Astrocyte of the cerebellum (primary cell): Measurements from ENCODE around the gene NDUFV1.

Experiments
- DNase-seq: peaks from one replicate; pipeline ENCODE4 v3.0.0-alpha.2; 2011; ENCODE audit warnings: low read depth
- H3K4me3 ChIP-seq: 2 replicates; pipeline ENCODE4 v1.5.1; 2011; ENCODE audit warnings: mild to moderate bottlenecking, low read depth, low read length, moderate library complexity
- CTCF ChIP-seq: IDR thresholded peaks from 2 replicates; pipeline ENCODE4 v1.5.1; 2012; ENCODE audit warnings: low read length, low read depth, moderate library complexity, mild to moderate bottlenecking; ENCODE audit errors: missing control alignments
- in situ Hi-C: cut with HindIII; loops from 2 replicates; pipeline ENCODE4 v1.10.0; 2017; ENCODE audit warnings: low sequenced_read_pairs

The NDUFV1 gene

GRCh38 chr11:67639438-67639859 is 32.7 kb downstream of the NDUFV1 start, which contains the start of gene TBX10:
TSS of gene TBX10 (minus strand) at chr11:67639763. CDS start at chr11:67639472, 291 bp downstream.
- no peak within 1 kb of the TSS for H3K4me3 ChIP-seq
- no peak for TF ChIP-seq CTCF
- DNase-seq, result no peak
- in situ Hi-C loops, result no loop called here

DNA sequence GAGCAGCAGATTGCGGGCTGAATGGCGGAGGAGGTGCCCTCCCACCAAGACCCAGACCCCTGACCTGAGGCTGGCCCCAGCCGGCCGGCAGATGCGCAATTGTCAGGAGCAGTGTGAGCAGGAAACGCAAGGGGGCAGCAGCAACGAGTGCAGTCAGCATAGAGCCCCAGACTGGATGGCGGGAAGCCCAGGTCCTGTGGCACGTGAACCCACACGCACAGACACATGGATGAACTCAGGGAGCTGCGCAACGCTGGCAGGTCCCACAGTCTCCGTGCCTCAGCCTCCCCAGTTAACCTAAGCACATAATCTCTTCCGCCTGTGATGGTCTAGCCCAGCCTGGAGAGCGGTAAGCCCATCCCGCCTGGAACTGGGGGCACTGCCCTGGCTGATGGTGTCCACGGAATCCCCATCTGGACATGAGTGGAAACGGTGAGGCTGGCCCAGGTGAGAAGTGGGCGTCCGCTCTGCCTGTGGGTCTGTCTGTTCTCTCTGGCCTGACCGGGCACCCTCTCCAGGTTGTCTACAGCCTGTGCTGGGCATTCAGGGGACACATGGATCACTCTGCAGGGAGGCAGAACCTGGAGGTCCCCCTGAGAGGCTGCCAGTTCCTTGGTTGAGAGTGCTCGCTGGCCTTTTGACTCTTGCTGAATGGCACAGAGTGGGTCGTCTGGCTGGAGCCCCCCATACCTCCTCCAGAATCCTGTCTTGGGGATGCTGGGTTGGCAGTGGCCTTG is 33.5 kb downstream of the NDUFV1 start:
- no peak overlapping the region for H3K4me3 ChIP-seq
- DNase-seq, result no peak
- peak; percentile 63 for TF ChIP-seq CTCF
- in situ Hi-C loops, result no loop called here

DNA sequence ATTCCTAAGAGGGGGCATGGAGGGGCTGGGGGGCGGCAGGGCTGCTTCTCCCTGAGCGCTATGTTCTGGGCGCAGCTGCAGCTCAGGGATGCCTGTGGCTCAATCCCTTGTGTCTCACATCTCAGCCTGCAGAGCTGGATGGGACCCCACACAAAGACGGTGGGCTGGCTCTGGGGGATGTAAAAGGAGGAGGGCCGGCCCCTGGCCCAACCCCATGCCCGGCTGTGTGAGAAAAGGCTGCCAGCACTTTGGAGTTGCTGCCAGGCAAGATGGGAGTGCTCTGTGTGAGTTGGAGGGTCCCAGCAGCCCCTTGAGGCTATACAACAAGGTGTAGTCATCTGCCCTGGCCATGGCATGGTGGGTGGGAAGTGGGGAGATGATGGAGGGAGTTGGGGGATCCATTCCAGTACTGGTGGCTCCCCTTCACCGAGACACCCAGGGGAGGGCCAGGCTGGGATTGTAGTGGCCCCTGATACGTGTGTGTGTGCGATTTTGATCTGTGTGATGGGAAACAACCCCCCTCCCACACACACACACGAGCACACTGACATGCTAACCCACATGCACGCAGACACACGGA is 34.1 kb downstream of the NDUFV1 start:
- TF ChIP-seq CTCF, result no peak
- H3K4me3 ChIP-seq, result no peak overlapping the region
- in situ Hi-C loops, result no loop called here
- DNase-seq, result no peak

- in situ Hi-C loops, result no loop called here
- no peak overlapping the region for H3K4me3 ChIP-seq
- DNase-seq, result no peak
These were observed 34.8 kb downstream of the NDUFV1 start for GRCh38 chr11:67641338-67642172.

DNA sequence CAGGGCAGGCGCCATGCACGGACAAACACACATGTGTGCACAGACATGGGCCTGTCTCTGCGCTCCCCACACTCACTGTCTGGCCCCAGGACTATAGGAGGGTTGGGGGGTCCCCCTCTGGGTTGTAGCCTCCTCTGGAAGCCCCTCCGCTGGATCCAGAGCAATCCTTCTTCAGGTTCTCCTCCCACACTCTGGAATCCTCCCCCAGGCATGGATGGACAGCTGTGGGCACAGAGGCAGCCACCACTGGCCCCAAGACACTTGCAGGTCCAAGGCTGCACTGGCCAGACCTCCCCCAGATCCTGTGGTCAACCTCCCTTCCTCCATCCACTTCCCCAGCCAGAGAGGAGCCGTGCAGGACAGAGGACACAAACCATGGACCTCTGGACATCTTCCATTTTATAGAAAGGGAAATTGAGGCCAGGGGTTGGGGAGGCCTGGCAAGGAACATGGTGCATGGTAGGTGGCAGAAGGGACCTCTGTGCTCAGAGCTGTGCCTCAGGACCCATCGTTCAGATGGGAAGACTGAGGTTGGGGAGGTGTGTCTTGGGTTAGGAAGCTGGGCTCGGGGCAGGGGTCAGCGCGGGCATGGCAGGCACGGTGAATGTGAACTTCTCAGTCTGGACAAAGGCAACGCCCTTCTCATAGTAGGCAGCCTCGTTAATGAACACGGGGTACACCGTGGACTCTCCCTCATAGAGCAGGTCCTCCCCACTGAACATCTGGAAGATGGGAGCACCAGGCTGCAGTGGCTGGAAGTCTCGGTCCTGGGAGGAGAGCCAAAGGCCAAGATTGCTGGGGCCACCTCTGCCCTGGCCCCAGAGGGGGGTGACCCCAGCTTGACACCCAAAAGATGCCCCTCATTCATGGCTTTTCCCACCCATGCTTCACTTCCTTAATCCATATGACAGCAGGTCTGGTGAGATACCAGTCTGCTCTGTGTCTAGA is 35.7 kb downstream of the NDUFV1 start:
- H3K4me3 ChIP-seq, result no peak overlapping the region
- no peak for TF ChIP-seq CTCF
- no peak for DNase-seq
- in situ Hi-C loops, result no loop called here

More at GRCh38 chr11:67641338-67642172, 34.8 kb downstream of the NDUFV1 start:
- TF ChIP-seq CTCF, result no peak

GRCh38 chr11:67644042-67644441 is 37.3 kb downstream of the NDUFV1 start:
- in situ Hi-C loops, result no loop called here
- H3K4me3 ChIP-seq, result no peak overlapping the region
- peak; percentile 23 for TF ChIP-seq CTCF
- no peak for DNase-seq
